HG02973 (cell line): ENCODE data around the gene ZNF318.
A peak's percentile ranks its signal among the peaks of the same experiment; 100 is the strongest.
"Not testable (repeated sequence)": the region's sequence is repeated elsewhere in the genome, so short reads cannot be mapped to it uniquely, and the experiment has no call there.

Experiments used
- ATAC-seq: cut with Tn5 transposase; IDR thresholded peaks from one replicate; pipeline ENCODE4 v1.9.1; 2021; ENCODE audit warnings: moderate library complexity; ENCODE audit not compliant: unreplicated experiment

Gene ZNF318

GRCh38 chr6:43369174-43370002 lies at the start of gene ZNF318:
ZNF318 (minus strand) TSS chr6:43369647; CDS start chr6:43369365, 282 bp downstream.
- peak; percentile 79 for ATAC-seq

DNA sequence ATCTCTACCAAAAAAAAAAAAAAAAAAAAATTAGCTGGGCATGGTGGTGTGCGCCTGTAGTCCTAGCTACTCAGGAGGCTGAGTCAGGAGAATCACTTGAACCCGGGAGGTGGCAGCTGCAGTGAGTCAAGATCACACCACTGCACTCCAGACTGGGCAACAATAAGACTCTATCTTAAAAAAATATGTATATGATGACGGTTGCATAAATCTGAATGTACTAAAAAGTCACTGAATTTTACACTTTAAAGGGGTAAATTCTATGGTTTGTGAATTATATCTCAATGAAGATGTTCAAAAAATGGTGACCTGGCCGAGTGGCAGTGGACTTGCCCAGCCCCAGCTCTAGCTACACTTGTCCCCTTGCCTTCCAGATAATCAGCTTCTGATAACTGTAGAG lies 47.5 kb upstream of the ZNF318 start:
- ATAC-seq, result no peak

DNA sequence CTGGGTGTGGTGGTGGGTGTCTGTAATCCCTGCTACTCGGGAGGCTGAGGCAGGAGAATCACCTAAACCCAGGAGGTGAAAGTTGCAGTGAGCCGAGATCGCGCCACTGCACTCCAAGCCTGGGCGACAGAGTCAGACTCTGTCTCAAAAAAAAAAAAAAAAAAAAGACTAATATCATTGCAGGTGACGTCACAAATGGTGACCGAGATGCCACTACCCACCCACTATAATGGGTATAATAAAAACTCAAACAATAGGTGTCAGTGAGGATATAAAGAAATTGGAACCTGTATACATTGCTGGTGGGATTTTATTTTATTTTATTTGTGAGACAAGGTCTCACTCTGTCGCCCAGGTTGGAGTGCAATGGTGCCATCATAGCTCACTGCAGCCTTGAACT lies 45.8 kb upstream of the ZNF318 start:
- ATAC-seq, result not testable (repeated sequence)

GRCh38 chr6:43413002-43413401 lies 43.6 kb upstream of the ZNF318 start:
- no peak for ATAC-seq

DNA sequence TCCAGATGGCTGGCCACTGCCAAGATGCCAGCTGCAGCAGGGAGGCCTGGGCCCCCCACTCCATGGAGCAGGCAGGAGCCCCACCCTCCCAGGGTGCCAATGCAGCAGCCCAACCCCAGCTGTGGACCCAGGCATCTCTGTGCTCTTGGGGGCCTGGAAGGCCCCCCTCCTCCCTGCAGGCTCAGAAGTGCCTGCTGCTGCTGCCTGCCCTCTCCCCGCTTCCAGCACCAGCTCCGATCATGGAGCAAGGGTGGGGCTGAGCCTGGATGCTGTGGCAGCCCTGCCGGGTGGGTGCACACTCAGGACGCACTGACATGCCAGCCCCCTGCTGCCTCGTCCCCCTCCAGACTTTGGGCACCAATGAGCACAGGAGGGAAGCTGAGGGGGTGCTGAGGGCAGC lies 43.1 kb upstream of the ZNF318 start:
- no peak for ATAC-seq

- ATAC-seq, result not testable (repeated sequence)
These were observed 41.3 kb upstream of the ZNF318 start for GRCh38 chr6:43410776-43411175.

DNA sequence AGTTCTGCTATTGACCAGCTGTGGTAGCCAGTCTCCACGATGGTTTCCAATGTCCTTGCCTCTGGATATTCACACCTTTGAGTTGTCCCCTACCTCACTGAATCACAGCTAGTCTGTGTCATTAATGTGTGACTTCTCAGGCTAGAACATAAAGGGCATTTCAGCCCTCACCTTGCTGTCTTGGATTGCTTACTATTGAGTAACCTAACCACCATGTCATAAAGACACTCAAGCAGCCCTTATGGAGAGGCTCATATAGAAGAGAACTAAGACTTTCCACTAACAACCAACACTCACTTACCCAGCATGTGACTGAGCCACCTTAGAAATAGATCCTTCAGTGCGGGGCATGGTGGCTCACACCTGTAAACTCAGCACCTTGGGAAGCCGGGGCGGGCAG lies 38.8 kb upstream of the ZNF318 start:
- ATAC-seq, result no peak

DNA sequence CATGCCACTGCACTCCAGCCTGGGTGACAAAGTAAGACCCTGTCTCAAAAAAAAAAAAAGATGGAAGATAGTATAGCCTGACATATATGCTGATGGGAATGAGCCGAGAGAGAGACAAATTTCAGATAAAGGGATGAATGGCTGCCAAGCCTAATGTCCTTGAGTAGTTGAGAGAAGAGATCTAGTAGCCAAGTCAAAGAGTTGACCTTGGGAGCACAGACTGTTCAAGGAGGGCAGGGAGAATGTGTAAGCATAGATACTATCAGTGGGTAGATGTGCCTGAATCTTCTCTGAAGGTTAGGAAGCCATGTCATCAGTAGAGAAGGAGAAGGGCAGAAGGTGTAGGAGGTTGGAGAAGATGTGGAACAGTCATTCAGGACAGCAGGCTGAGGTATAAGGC lies 37.8 kb upstream of the ZNF318 start:
- no peak for ATAC-seq

GRCh38 chr6:43405354-43405753 lies 35.9 kb upstream of the ZNF318 start:
- ATAC-seq, result no peak

- no peak for ATAC-seq
These were observed 33.4 kb upstream of the ZNF318 start for GRCh38 chr6:43402820-43403219.

DNA sequence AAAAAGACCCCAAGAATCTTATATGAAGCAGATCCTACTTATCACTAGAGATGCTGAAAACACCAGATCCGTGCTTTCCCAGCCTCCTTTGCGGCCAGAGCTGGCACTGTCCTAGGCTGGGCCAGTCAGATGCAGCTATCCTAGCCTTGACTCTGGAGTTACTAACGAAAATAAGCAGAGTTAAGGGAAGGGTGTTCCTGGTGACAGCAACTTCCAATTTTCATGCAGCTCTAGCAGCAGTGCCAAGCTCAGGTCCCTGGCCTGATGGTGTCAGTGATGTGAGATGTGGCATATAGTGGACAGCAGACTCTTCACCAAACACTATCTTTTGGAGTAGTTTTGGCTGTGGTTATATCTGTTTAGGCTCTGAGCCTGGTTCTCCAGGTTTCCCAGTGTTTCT lies 32.3 kb upstream of the ZNF318 start:
- no peak for ATAC-seq

DNA sequence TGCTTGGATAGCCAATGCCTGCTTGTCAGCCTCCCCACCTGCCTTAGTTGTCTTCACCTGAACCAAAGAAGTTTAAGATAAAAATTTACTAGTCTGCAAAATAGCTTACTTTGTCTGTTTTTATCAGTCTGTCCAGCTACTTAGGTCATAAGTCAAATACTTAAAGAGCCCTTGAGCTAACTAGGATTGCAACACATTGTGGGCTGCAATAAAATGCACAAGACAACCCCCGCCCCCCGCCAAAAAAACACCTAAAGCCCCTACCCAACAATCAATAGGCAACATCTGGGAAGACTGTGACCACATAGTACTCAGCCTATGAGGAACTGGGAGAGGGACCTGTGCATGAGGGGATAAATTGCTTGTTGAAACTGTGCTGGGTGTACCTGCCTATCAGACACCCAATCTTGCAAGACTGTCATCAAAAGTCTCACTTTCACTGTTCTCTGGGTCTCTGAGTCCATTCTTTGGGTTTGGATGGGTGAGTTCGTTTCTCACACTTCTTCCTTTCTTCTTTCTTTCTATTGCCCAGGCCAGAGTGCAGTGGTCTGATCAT lies 30.6 kb upstream of the ZNF318 start:
- ATAC-seq, result no peak

- ATAC-seq, result no peak
These were observed 27.1 kb upstream of the ZNF318 start for GRCh38 chr6:43396408-43397149.

DNA sequence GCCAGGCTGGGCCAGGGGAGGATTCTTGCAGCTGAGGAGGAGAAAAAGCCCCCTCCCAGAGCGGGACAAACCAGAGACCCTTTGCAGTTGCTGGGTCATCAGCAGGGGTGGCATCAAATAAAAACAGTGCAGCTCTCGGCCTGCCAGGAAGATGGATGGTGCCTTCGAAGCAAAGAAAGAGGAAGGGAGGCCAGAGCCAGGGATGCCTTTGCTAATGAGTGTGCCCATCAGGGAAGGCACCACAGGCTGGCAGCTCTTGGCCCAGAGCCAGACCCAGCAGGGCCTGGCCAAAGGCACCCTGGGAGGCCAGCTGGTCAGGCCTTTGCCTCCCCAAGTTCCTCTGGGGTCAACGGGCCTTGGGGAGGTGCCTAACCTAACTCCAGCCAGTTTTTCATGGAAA lies 26.3 kb upstream of the ZNF318 start:
- no peak for ATAC-seq

DNA sequence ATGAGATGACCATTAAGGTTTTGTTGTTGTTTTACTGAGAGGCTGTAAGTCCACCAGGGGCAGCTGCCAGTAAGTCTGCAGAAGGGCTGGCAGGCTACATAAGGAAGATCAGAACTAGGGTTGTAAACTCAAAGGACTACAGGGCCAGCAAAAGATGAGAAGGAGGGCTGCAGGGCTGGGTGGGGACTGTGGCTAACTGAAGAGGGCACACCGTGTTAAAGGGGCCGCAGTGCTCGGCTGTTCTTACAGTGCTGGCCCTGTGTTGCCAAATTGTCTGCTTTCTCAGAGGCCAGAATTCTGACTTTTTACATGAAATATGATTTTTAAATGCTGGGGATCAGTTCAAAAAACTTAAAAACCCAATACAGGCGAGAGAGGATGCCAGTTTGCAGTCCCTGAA lies 25.5 kb upstream of the ZNF318 start:
- ATAC-seq, result no peak

GRCh38 chr6:43393602-43394001 lies 24.2 kb upstream of the ZNF318 start:
- no peak for ATAC-seq

DNA sequence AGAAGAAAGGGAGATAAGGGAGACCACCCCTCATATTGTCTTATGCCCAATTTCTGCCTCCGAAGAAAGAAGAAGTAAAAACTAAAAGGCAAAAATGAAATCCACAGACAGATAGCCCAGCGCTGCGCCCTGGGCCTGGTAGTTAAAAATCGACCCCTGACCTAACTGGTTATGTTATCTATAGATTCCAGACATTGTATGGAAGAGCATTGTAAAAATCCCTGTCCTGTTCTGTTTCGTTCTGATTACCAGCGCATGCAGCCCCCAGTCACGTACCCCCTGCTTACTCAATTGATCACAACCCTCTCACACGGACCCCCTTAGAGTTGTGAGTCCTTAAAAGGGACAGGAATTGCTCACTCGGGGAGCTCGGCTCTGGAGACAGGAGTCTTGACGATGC lies 23.7 kb upstream of the ZNF318 start:
- ATAC-seq, result not testable (repeated sequence)

DNA sequence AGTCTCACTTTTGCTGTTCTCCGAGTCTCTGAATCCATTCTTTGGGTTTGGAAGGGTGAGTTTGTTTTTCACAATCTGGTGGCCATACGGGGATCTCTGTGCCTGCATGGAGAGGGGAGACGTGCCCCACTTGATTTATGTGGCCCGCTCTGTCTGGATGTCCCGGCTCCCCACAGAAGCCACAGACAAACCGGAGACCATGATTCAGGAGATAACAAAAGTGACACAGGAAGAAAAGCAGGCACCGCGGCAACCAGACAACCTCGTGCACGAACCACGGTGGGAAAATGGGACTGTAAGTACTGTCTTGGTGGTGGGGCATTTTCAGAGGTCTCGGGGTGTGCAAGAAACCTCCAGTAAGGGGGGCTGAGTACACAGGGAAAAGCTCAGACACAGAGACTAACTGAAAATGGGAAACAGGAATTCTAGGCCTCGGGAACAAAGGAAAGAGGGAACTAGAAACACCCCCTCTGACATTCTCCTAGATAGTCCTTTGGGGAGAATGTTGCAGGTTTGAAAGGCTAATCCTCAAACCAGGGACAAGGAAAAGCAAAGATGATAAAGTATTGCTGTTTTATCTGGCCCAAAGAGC lies 22.1 kb upstream of the ZNF318 start:
- ATAC-seq, result no peak

DNA sequence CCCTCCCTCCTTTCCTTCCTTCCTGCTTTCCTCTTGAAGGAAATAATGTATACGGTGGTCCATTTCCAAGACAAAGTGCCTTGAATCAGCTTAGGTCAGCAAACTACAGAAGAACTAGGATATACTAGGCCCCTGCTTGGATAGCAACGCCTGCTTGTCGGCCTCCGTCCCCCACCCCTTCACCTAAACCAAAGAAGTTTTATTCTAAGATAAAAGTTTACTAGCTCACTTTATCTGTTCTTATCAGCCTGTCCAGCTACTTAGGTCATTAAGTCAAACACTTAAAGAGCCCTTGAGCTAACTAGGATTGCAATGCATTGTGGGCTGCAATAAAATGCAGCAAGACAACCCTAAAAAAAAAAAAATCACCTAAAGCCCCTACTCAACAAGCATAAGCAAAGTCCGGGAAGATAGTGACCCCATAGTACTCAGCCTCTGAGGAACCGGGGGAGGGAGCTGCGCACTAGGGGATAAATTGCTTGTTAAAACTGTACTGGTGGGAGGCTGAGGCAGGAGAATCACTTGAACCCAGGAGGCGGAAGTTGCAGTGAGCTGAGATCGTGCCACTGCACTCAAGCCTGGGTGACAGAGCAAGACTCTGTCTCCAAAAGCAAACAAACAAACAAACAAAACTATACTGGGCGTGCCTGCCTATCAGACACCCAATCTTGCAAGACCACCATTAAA lies 21.4 kb upstream of the ZNF318 start:
- not testable (repeated sequence) for ATAC-seq

DNA sequence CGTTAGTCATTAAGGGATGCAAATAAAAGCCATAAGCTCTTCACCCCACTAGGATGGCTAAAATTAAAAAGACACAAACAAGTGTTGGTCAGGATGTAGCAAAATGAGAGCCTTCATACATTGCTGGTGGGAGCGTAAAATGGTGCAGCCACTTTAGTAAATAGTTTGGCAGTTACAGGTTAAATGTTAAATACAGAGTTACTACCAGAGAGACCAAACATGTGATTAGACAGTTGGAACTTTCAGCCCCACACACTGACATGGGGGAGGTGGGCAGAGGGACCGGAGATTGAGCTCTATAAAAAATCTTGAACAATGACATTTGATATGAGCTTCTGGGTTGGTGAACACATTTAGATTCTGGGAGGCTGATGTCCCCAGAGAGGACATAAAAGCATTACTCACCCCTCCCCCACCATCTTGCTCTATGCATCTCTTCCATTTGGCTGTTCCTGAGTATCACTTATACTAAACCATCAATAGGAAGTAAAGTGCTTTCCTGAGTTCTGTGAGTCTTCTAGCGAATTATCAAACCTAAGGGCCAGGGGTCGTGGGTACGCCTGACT lies 20.4 kb upstream of the ZNF318 start:
- no peak for ATAC-seq

DNA sequence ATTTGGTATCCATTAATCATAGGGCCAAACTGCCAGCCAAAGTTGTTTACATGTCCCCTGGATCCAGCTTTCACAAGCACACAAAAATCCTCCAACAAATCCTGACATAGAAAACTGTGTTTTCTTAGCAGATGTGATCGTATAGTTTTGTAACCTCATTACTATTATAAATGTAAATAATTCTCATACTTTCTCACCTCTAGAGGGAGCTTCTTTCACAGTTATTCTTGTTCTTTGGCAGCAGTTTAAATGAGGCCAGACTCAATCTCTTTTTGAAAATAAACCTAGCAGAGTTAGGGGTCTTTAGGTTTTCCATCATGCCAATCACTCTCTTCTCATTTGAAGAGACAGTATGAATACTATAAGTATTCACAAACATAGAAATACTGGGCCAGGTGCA lies 17.0 kb upstream of the ZNF318 start:
- no peak for ATAC-seq
